ENCODE results near the gene LINGO3.

The LINGO3 gene, protein sequence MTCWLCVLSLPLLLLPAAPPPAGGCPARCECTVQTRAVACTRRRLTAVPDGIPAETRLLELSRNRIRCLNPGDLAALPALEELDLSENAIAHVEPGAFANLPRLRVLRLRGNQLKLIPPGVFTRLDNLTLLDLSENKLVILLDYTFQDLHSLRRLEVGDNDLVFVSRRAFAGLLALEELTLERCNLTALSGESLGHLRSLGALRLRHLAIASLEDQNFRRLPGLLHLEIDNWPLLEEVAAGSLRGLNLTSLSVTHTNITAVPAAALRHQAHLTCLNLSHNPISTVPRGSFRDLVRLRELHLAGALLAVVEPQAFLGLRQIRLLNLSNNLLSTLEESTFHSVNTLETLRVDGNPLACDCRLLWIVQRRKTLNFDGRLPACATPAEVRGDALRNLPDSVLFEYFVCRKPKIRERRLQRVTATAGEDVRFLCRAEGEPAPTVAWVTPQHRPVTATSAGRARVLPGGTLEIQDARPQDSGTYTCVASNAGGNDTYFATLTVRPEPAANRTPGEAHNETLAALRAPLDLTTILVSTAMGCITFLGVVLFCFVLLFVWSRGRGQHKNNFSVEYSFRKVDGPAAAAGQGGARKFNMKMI

DNA sequence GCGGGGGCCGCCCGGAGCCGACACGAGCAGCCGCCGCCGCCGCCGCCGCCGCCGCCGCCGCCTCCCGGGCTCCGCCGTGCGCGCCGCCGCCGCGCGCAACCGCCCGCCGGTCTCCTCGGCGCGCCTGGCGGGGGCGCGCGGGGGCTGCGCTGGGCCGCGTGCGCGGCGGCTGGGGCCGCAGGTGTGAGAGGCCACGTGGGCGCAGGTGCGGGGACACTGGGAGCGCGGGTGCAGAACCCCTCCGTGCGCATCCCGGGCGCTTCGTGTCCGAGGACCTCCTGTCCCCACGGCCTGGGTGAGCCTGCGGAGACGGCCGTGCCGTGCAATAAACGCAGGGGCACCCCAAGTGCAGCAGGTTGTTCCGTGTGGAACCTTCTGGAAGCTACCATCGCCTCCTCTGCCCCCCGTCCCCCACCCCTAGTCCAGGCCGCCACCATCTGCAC lies at the start of gene LINGO3:
LINGO3 (minus strand) TSS at position 41 of the 443 bp plus-strand sequence. CDS start 16,378 bp downstream, outside the sequence.
- no peak for TF ChIP-seq CTCF (IDR thresholded peaks at IDR 0.05; ENCODE audit: borderline replicate concordance, insufficient read depth, low read depth, low read length)

DNA sequence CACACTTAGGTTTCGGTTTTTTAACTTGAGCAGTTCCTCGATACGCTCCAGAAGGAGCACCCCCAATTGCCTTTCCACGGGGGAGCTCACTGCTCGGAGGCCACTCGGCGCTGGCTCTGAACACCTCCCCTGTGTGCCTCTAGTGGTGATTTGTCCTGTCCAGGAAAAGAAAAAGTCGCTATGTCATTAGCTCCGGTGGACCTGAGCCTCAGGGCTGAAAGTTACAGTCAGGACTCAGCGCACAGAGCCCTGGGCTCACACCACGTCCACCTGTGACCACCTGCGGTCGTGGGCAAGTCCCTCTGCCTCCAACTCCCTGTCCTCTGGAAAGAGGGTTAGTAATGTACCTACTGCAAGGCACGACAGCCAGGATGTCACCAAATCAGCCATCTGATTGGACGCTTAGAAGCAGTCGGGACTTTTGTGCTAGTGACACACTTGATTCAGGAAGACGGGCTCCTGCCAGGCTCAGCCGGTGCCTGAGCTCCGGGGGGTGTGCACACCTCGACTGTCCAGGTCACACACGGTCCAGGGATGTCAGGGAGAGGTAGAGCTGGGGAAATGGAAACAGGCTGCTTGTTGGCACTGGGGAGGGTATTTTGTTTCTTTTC lies 48.2 kb upstream of the LINGO3 start:
- TF ChIP-seq CTCF (IDR thresholded peaks at IDR 0.05; ENCODE audit: borderline replicate concordance, insufficient read depth, low read depth, low read length) = no peak

More for the DNA sequence above, at the start of gene LINGO3:
- H3K4me3 ChIP-seq (ENCODE audit: low read depth, low read length) = no peak within 1 kb of the TSS

GRCh38 chr19:2355168-2356035 lies 47.4 kb upstream of the LINGO3 start:
- H3K4me3 ChIP-seq (ENCODE audit: low read depth, low read length) = no peak overlapping the region
- no peak for TF ChIP-seq CTCF (IDR thresholded peaks at IDR 0.05; ENCODE audit: borderline replicate concordance, insufficient read depth, low read depth, low read length)

More for the DNA sequence above, 48.2 kb upstream of the LINGO3 start:
- H3K4me3 ChIP-seq (ENCODE audit: low read depth, low read length) = no peak overlapping the region

GRCh38 chr19:2354670-2355069 lies 46.7 kb upstream of the LINGO3 start:
- no peak overlapping the region for H3K4me3 ChIP-seq (ENCODE audit: low read depth, low read length)
- TF ChIP-seq CTCF (IDR thresholded peaks at IDR 0.05; ENCODE audit: borderline replicate concordance, insufficient read depth, low read depth, low read length) = no peak

DNA sequence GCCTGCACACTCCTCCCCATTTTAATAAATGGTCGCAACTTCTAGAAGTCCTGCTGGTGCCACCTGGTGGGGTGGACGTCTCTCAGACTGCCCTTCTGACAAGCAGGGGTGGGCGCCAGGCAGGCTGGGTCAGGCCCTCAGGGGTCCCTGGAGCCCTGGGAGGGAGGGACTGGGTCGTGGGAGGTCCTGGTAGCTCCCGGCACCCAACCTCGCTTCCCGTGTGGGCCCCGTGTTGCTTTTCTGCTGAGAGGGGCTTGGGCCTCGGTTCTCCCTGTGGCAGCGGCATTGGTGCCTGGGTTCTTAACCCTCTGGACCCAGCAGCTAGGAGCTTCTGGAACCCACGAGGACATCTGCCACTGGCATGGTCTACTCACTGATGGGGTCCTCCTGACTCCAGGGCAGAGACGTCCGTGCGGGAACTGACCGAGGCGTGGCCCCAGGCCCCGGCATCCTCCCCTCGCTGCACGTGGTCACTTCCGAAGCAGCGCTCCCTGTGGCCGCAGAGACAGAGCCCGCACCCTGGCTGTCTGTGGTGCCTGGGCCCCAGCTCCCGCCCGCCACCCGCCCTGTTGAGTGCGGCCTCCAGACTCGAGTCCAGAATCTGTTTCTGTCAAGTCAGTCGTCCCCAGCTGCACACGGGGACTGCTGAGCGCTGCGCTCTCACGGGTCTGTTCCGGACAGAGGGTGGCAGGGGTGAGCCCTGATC lies 46.1 kb upstream of the LINGO3 start:
- TF ChIP-seq CTCF (IDR thresholded peaks at IDR 0.05; ENCODE audit: borderline replicate concordance, insufficient read depth, low read depth, low read length) = no peak
- H3K4me3 ChIP-seq (ENCODE audit: low read depth, low read length) = no peak overlapping the region
